ENCODE data around the gene SPCS2. TPM values are rescaled to one million over a fixed set of nuclear protein-coding genes. Genes with fewer than 3 reads are reported as not detected.
"Not testable (repeated sequence)": the region's sequence is repeated elsewhere in the genome, so short reads cannot be mapped to it uniquely, and the experiment has no call there.

Gene SPCS2
- total RNA-seq, 1 donor from 2014 or later = 145 TPM

GRCh38 chr11:75002516-75002915, 53.5 kb downstream of the SPCS2 start:
- no peak for DNase-seq (ENCODE audit: low spot score)

GRCh38 chr11:75004215-75004614, 55.1 kb downstream of the SPCS2 start:
- DNase-seq (ENCODE audit: low spot score) = no peak

GRCh38 chr11:75011357-75011756, 62.3 kb downstream of the SPCS2 start:
- DNase-seq (ENCODE audit: low spot score) = no peak

GRCh38 chr11:75011872-75012271, 62.8 kb downstream of the SPCS2 start:
- DNase-seq (ENCODE audit: low spot score) = no peak

- DNase-seq (ENCODE audit: low spot score) = no peak
Measured at GRCh38 chr11:75013051-75013450, 64.0 kb downstream of the SPCS2 start.

DNA sequence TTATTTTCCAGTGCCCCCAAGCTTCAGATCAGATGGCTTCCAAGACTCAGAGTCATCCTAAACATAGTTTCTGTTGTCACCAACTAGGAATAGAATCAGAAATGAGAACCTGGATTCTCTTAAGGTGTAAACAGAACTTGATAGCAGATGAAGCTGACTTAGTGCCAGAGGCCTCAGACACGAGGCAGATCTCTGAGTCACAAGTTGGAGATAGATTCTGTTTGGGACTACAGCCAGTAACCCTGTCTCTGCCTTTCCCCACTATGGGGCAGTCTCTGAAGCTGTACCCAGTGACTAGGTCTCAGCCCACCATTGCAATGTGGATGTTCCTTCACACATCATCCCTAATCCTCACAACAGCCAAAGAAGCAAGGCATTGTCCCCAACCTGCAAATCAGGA, 65.1 kb downstream of the SPCS2 start:
- DNase-seq (ENCODE audit: low spot score) = no peak

DNA sequence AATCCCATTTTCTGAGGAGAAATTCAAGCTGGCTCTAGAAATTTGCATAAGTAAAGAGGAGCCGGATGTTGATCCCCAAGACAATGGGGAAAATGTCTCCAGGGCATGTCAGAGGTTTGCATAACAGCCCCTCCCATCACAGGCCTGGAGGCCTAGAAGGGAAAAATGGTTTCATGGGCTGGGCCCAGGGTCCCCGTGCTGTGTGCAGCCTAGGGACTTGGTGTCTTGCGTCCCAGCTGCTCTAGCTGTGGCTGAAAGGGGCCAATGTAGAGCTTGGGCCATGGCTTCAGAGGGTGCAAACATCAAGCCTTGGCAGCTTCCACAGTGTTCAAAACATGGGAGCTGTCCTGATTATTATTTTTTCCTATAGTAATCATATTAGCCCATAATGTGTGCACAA, 70.1 kb downstream of the SPCS2 start:
- not testable (repeated sequence) for DNase-seq (ENCODE audit: low spot score)

GRCh38 chr11:75020328-75020727, 71.3 kb downstream of the SPCS2 start:
- not testable (repeated sequence) for DNase-seq (ENCODE audit: low spot score)

- no peak for DNase-seq (ENCODE audit: low spot score)
Measured at GRCh38 chr11:75022296-75022695, 73.2 kb downstream of the SPCS2 start.

GRCh38 chr11:75022759-75023396, 73.8 kb downstream of the SPCS2 start:
- DNase-seq (ENCODE audit: low spot score) = peak; percentile 81

GRCh38 chr11:75023446-75024067, 74.5 kb downstream of the SPCS2 start:
- no peak for DNase-seq (ENCODE audit: low spot score)

GRCh38 chr11:75024068-75024449, 75.0 kb downstream of the SPCS2 start:
- no peak for DNase-seq (ENCODE audit: low spot score)

GRCh38 chr11:75024764-75025211, 75.7 kb downstream of the SPCS2 start:
- DNase-seq (ENCODE audit: low spot score) = no peak

- no peak for DNase-seq (ENCODE audit: low spot score)
Measured at GRCh38 chr11:75025561-75025960, 76.5 kb downstream of the SPCS2 start.

DNA sequence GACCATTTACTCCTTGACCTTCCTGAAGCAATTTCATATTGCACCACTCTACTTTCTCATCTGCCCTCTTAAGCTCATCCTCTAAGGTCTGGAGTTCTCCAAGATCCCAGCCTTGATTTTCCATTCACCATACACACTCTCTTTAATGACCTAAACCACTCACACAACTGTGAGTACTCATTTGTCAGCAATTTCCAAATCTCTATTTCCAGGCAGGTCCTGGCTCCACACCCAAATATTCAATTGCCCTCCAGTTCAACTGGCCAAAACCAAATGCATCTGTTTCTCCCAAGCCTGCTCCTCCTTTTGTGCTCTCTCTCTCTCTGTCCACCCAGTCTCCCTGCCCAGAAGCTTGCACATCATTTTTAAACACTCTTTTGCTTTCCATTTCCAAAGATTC, 79.3 kb downstream of the SPCS2 start:
- no peak for DNase-seq (ENCODE audit: low spot score)

Other genes with a start within 250 kb of the SPCS2 start
- 312 TPM for gene CHRDL2, start 217.8 kb upstream of the SPCS2 start, total RNA-seq
- 19.8 TPM for gene RNF169, start 200.4 kb upstream of the SPCS2 start, total RNA-seq
- 16.2 TPM for gene XRRA1, start 175 bp upstream of the SPCS2 start, total RNA-seq
- gene NEU3, start 39.7 kb downstream of the SPCS2 start, total RNA-seq = 8.1 TPM
- not detected for gene OR2AT4, start 147.6 kb downstream of the SPCS2 start, total RNA-seq
- 112 TPM for gene SLCO2B1, start 201.8 kb downstream of the SPCS2 start, total RNA-seq